SK-N-MC (cell line): ENCODE results near the gene TDRKH.

ENCODE experiments used
- DNase-seq: peaks from one replicate; pipeline ENCODE4 v3.0.0-alpha.2; 2011; ENCODE audit warnings: low read depth, low spot score
- H3K27ac ChIP-seq: fragments of 200-600 bp; sonication (generic); 2 replicates; pipeline ENCODE4 v1.5.1; 2016; ENCODE audit warnings: mixed run types
- H3K36me3 ChIP-seq: fragments of 200-600 bp; sonication (generic); 2 replicates; pipeline ENCODE4 v1.6.1; 2017; ENCODE audit warnings: antibody characterized with exemption, low read length, mixed read lengths; ENCODE audit not compliant: insufficient read depth
- H3K4me3 ChIP-seq: fragments of 200-600 bp; sonication (generic); 2 replicates; pipeline ENCODE4 v1.5.1; 2016
- H3K9ac ChIP-seq: fragments of 200-600 bp; sonication (generic); 2 replicates; pipeline ENCODE4 v1.8.0; 2017; ENCODE audit warnings: mixed run types, mixed read lengths; ENCODE audit not compliant: insufficient read length
- H3K9me3 ChIP-seq: fragments of 200-600 bp; sonication (generic); 2 replicates; pipeline ENCODE4 v1.6.1; 2017; ENCODE audit warnings: low read depth, mild to moderate bottlenecking, antibody characterized with exemption, low read length, moderate library complexity, mixed read lengths
- EZH2 ChIP-seq: fragments of 200-600 bp; sonication (generic); IDR thresholded peaks from one replicate; pipeline ENCODE4 v1.6.1; 2017; ENCODE audit warnings: antibody characterized with exemption
- FOXP2 ChIP-seq: optimal IDR thresholded peaks from 2 replicates; pipeline ENCODE3; 2011; ENCODE audit warnings: mild to moderate bottlenecking, moderate library complexity; ENCODE audit not compliant: insufficient read depth; ENCODE audit errors: extremely low read length, control extremely low read depth
- POLR2AphosphoS5 ChIP-seq: IDR thresholded peaks from 2 replicates; pipeline ENCODE4 v1.6.1; 2012; ENCODE audit warnings: mild to moderate bottlenecking, low read depth, low read length, borderline replicate concordance

The TDRKH gene

DNA sequence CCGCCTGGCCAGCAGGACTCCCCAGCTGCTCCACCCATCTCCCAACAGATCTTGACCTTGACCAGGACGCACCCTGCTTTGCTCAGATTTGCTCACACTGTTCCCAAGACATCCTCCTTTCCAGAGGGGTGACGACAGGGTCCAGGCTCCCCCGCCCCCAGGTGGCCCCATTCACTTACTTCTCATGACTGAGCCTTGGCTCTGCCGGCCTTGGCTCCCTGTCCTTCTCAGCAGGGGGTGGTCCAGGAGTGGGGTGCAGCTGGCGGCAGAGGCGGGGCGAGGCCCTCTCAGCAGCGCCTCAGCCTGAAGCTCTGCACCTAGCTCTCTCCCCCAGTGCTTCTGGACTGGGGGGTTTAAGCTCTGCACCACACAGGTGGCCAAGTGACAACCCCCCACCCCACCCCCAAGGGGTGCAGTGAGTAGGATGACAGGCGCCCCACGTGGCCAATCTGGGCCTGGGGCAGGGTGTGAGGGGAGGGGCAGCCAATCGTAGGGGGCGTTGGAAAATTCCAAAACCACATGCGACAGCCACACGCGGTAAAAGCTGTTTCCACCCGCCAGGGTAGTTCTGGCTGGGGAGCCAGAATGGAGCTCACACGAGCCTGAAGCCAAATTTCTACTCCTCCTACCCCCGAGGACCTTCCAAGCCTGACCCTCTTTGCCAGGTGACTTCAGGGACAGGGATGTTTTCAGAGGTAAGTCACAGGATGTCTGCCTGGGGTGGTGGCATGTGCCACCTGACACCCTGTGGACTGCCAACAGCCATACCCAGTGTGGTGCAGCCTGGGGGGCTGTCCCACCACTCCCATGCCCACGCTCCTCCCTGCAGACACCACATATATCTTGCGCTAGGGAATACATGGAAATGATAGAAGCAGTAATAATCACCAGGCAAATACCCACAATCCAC is 35.7 kb upstream of the TDRKH start:
- Histone ChIP-seq H3K27ac (no peak overlapping the region), H3K9ac (no peak overlapping the region), H3K4me3 (no peak overlapping the region), H3K36me3 (no peaks in the 10 kb centered on the region), H3K9me3 (no peaks in the 10 kb centered on the region)
- no peak for DNase-seq
- no peak for TF ChIP-seq POLR2AphosphoS5
- TF ChIP-seq EZH2: no peak
- TF ChIP-seq FOXP2: no peak

- H3K27ac ChIP-seq: no peak overlapping the region
- TF ChIP-seq FOXP2 (no peak), POLR2AphosphoS5 (no peak), EZH2 (no peak)
- H3K9me3 ChIP-seq: no peaks in the 10 kb centered on the region
- no peak overlapping the region for H3K4me3 ChIP-seq
- no peak overlapping the region for H3K9ac ChIP-seq
- no peak for DNase-seq
- no peaks in the 10 kb centered on the region for H3K36me3 ChIP-seq
Measured at GRCh38 chr1:151825204-151825603, 34.9 kb upstream of the TDRKH start.

DNA sequence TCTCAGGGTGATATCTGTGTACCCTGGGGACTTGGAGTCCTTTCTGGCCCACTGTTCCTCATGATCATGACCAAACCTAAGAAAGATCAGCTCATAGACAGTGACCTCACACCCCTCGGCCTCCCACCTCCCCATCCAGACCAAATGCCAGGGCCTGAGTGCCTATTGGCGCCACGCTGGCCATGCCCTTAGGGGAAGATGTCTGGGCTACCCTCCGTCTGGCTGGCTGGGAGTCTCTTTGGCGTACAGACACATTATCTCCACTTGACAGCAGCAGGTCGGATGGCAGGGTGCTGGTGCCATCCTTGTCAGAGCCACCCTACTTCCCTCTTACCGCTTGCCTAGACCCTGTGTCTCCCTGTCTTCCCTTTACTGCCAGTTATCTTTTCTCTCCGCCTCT is 32.9 kb upstream of the TDRKH start:
- no peak overlapping the region for H3K9ac ChIP-seq

GRCh38 chr1:151822404-151822803 is 32.1 kb upstream of the TDRKH start:
- DNase-seq: no peak
- Histone ChIP-seq H3K9ac (no peak overlapping the region), H3K27ac (no peak overlapping the region), H3K36me3 (no peaks in the 10 kb centered on the region), H3K4me3 (no peak overlapping the region), H3K9me3 (no peaks in the 10 kb centered on the region)
- no peak for TF ChIP-seq FOXP2
- no peak for TF ChIP-seq EZH2
- TF ChIP-seq POLR2AphosphoS5: no peak

More for the DNA sequence above, 32.9 kb upstream of the TDRKH start:
- Histone ChIP-seq H3K27ac (no peak overlapping the region), H3K9me3 (no peaks in the 10 kb centered on the region), H3K36me3 (no peaks in the 10 kb centered on the region), H3K4me3 (no peak overlapping the region)
- TF ChIP-seq FOXP2 (no peak), POLR2AphosphoS5 (no peak), EZH2 (no peak)
- DNase-seq: no peak

DNA sequence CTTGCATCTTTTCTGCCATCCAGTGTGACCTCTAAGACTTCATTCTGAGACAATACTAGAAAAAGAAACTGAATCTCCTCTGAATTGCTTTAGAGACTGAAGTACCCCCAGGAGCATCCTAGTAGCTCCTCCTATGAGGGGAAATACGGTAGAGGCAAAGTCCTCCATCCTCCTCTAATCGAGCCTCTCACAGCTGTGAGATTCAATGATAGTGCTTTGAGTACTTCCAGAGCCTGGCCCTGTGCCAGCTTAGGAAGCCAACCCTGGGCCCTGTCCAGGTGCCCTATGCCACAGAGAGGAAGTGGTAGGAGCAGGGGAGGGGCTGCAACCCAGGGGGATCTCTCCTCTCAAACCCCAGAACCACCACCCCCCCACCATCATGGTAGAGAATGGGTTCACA is 30.6 kb upstream of the TDRKH start:
- Histone ChIP-seq H3K9ac (no peak overlapping the region), H3K36me3 (no peaks in the 10 kb centered on the region), H3K4me3 (no peak overlapping the region), H3K9me3 (no peaks in the 10 kb centered on the region), H3K27ac (no peak overlapping the region)
- DNase-seq: no peak
- TF ChIP-seq FOXP2 (no peak), EZH2 (no peak), POLR2AphosphoS5 (no peak)

GRCh38 chr1:151819976-151820623 is 29.8 kb upstream of the TDRKH start:
- H3K9ac ChIP-seq: no peak overlapping the region
- no peaks in the 10 kb centered on the region for H3K36me3 ChIP-seq
- TF ChIP-seq FOXP2 (no peak), EZH2 (no peak), POLR2AphosphoS5 (no peak)
- no peak overlapping the region for H3K27ac ChIP-seq
- H3K4me3 ChIP-seq: no peak overlapping the region
- no peak for DNase-seq
- H3K9me3 ChIP-seq: no peaks in the 10 kb centered on the region

DNA sequence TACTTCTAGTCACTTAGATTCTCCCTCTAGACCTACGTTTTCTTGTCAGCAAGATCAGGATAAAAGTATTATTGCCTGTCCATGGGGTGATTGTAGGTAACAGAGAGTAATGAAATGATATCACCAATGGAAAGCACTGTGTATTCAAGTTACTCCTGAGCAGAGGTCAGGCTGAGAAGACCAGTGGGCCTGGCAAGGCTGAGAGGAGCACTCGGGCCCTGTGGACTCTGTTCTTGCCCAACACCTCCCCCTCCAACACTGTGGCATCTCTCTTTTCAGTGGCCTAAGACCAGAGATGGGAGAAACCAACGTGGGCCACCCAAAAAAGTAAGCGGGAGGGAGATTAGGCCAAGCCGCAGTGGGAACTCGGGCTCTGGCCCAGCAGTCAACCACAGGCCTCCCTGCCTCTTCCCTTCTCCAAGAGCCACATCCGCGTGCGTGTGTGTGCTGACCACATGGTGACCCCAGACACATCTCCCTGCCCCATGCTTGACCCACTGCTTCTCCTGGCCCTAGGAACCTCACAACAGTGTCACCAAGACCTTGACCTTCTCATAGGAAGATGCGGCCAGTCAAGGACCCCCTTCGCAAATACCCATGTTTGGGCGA is 29.0 kb upstream of the TDRKH start:
- Histone ChIP-seq H3K27ac (no peak overlapping the region), H3K36me3 (no peaks in the 10 kb centered on the region), H3K4me3 (no peak overlapping the region), H3K9me3 (no peaks in the 10 kb centered on the region), H3K9ac (no peak overlapping the region)
- TF ChIP-seq POLR2AphosphoS5 (no peak), EZH2 (no peak), FOXP2 (no peak)
- DNase-seq: no peak

DNA sequence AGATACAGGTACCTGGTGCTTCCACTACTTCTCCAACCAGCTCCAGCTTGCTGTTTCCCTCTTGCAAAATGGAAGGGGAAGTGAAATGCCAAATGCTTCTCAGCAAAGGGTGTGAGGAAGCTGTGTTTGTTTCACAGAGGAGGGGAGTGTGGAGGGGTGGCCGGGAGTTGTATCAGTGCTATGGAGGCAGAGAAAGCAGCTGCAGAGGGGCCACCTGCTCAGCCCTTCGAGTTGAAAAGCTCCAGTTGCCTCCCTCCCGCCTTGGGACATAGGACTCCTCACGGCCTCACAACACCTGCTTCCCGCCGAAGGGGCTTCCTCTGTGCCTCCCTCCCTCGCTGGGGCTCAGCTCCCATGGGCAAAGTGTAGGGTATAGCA is 27.0 kb upstream of the TDRKH start:
- DNase-seq: no peak
- Histone ChIP-seq H3K9me3 (no peaks in the 10 kb centered on the region), H3K9ac (no peak overlapping the region), H3K27ac (no peak overlapping the region), H3K36me3 (no peaks in the 10 kb centered on the region), H3K4me3 (no peak overlapping the region)
- TF ChIP-seq POLR2AphosphoS5: no peak
- TF ChIP-seq FOXP2: no peak
- no peak for TF ChIP-seq EZH2
